SK-N-SH treated with all-trans-retinoic acid at 6 μM for 48 hours (cell line): ENCODE measurements around the gene SLC6A19.

Experiments
- BACH2 ChIP-seq: fragments of 250-450 bp; sonication (Bioruptor Pico); IDR thresholded peaks from 2 replicates; pipeline ENCODE4 v1.9.0; 2021; ENCODE audit warnings: mild to moderate bottlenecking, borderline replicate concordance
- OSR1 ChIP-seq: fragments of 250-450 bp; sonication (Bioruptor Pico); IDR thresholded peaks from 2 replicates; pipeline ENCODE4 v1.8.0; 2022; ENCODE audit warnings: moderate library complexity, mild to moderate bottlenecking, inconsistent platforms
- TOX ChIP-seq: fragments of 250-450 bp; sonication (Bioruptor Pico); IDR thresholded peaks from 2 replicates; pipeline ENCODE4 v1.8.0; 2021; ENCODE audit warnings: mild to moderate bottlenecking, moderate library complexity, borderline replicate concordance
- ZFP30 ChIP-seq: fragments of 450-650 bp; formaldehyde crosslinking; IDR thresholded peaks from 2 replicates; pipeline ENCODE4 v1.5.0; 2022; ENCODE audit warnings: mild to moderate bottlenecking, moderate library complexity
- TF ChIP-seq, protein P1 (sequence below): fragments of 250-450 bp; sonication (Bioruptor Pico); IDR thresholded peaks from 2 replicates; pipeline ENCODE4 v1.5.1; 2021; ENCODE audit warnings: mild to moderate bottlenecking, moderate library complexity

DNA sequence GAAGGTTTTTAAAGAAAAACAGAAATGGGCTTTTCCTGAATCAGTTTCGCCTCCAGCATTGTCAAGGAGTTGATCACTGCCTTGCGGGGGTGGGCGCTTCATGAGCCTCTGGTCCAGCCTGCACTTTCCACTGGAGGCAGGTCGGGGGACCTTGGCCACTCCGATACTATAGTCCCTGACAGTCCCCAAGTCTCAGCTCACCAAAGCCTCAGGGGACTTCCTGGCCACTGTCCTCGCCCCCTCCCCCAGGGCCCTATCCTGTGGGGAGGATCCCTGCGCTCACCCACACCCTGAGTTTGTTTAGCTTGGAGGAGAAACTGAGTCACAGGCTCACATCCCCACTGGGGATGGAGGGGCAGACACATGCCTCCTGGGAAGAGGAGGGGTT, 1.4 kb downstream of the SLC6A19 start:
- TF ChIP-seq ZFP30 (CRISPR knock-in tag) (no peak), OSR1 (CRISPR knock-in tag) (no peak), TOX (no peak), BACH2 (CRISPR knock-in tag) (no peak)
- TF ChIP-seq, protein P1, sequence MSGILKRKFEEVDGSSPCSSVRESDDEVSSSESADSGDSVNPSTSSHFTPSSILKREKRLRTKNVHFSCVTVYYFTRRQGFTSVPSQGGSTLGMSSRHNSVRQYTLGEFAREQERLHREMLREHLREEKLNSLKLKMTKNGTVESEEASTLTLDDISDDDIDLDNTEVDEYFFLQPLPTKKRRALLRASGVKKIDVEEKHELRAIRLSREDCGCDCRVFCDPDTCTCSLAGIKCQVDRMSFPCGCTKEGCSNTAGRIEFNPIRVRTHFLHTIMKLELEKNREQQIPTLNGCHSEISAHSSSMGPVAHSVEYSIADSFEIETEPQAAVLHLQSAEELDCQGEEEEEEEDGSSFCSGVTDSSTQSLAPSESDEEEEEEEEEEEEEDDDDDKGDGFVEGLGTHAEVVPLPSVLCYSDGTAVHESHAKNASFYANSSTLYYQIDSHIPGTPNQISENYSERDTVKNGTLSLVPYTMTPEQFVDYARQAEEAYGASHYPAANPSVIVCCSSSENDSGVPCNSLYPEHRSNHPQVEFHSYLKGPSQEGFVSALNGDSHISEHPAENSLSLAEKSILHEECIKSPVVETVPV (CRISPR knock-in tag) = no peak
